SKM-1 treated with dmso at 0.1 percent for 144 hours (cell line): Measurements from ENCODE around the gene HPCAL1.
"Not testable (repeated sequence)": the region's sequence is repeated elsewhere in the genome, so short reads cannot be mapped to it uniquely, and the experiment has no call there.

Experiments
- DNase-seq: peaks from one replicate; lab custom pipeline; 2025; ENCODE audit not compliant: unreplicated experiment; lab: John Stamatoyannopoulos, UW

HPCAL1 gene

DNA sequence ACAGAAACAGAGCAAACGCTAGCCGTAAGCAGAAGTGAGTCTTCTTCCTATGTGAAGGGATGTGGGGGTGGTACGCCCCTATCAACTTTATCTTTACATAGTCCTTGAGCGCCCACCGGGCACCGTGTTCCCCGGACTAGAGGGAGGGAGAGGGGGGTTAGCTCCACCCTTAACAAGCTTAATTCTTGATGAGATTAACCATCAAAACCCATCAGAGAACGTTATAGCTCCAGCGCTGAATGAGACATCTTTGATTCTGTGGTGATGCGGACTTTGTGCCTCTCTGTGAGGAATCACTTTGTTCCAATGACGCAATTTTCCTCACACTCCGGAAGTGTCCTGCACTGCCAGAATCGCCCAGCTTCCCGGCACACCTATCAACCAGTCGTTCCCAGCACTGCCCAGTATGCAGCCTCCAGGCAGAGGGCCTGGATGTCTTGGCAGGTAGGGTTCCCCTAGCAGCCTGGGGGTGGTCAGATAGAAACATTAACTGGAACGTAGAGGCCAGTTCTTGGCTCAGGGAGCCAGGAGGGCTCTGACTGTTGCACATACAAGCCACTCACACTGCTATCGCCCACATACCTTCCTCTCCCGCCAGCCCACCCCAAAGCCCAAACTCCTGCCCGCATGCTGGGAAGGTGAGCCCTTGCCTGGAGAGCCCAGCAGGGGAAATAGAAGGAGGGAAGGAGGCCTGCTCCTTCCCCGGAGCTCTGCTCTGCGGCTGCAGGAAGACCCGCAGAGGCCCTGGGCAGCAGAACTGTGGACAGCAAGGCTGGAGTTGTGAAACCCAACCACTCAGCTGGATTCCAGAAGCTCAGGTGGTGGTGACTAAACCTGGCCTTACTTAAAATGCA, 147.4 kb downstream of the HPCAL1 start:
- no peak for DNase-seq

GRCh38 chr2:10451819-10452218, 149.1 kb downstream of the HPCAL1 start:
- no peak for DNase-seq

GRCh38 chr2:10452312-10452711, 149.6 kb downstream of the HPCAL1 start:
- no peak for DNase-seq

- DNase-seq: no peak
Observed at GRCh38 chr2:10452956-10453904, 150.5 kb downstream of the HPCAL1 start.

GRCh38 chr2:10453905-10454298, 151.2 kb downstream of the HPCAL1 start:
- DNase-seq: no peak

- DNase-seq: no peak
Observed at GRCh38 chr2:10454505-10454904, 151.8 kb downstream of the HPCAL1 start.

DNA sequence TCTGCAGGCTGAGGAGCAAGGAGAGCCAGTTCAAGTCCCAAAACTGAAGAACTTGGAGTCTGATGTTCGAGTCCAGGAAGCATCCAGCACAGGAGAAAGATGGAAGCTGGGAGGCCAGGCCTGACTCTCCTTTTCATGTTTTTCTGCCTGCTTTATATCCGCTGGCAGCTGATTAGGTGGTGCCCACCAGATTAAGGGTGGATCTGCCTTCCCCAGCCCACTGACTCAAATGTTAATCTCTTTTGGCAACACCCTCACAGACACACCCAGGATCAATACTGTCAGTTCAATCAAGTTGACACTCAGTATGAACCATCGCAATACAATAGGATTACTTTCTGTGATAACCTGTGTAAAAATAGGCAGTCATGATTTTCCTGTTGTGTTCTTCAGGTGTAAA, 154.5 kb downstream of the HPCAL1 start:
- DNase-seq: not testable (repeated sequence)

DNA sequence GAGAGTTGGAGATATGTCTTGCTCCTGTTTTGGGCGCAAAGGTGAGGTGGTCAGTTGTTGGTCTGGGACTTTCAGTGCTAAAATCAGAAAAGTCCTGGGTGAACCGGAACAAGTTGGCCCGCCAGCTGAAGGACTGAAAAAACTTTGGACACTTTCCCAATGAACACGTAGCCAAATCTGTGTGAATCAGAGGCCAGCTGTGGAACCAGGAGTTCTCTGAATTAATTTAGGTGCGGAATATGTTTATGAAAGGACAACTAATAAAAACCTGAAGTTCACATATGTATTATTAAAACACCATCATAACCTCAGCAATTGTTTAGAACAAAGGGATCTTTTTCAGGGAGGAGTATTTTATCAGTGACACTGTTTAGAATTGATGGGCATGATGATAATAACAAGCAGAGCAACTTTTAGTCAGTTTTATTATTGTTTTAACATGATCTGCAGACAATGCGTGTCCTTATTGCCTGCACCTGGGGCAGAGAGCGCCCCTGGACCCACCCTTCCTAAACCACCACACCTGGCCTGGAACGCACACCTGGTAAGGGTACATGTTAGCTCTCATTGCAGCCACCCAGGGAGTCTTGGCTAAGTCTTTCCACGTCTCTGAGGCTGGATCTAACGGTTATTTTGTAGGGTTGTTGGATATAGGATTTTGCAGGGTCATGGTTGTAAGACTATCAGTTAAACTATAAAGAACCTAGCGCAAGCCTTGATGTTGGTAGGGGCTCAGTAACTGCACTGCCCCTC, 155.3 kb downstream of the HPCAL1 start:
- DNase-seq: no peak

DNA sequence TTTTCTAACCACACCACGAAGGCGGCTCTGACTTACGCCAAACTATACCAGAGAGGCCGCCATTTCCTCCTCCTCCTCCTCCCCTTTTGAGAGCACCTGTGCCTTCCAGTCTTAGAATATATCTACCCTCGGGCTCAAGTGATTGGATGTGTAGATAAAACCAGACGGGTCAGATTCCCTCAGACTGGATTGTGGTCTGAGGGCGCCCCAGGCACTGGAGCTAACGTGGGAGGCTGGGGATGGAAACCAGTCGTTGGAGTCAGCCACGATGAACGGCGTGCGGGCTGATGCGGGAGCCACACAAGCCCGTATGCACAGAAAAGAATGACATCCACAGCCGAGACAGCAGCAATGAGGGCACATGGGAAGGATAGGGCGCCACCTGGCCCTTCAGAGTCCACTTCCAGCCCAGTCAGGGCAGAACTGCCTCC, 157.7 kb downstream of the HPCAL1 start:
- no peak for DNase-seq

GRCh38 chr2:10462178-10463083, 159.7 kb downstream of the HPCAL1 start:
- DNase-seq: no peak

DNA sequence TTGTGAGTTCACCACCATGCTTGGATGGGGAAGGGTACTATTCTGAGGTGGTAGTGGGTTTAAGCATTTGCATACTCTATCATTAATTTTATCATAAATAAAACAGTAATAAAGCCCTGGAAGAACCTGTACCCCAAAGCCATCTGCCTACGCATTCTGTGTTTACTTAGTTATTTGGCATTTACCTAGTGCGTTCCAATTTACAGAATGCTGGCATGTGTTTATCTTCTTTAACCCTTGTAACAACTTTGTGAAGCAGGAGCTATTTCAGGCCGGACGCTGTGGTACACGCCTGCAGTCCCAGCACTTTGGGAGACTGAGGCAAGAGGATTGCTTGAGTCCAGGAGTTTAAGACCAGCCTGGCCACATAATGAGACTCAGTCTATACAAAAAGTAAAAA, 163.2 kb downstream of the HPCAL1 start:
- no peak for DNase-seq

GRCh38 chr2:10466801-10467200, 164.1 kb downstream of the HPCAL1 start:
- DNase-seq: no peak

DNA sequence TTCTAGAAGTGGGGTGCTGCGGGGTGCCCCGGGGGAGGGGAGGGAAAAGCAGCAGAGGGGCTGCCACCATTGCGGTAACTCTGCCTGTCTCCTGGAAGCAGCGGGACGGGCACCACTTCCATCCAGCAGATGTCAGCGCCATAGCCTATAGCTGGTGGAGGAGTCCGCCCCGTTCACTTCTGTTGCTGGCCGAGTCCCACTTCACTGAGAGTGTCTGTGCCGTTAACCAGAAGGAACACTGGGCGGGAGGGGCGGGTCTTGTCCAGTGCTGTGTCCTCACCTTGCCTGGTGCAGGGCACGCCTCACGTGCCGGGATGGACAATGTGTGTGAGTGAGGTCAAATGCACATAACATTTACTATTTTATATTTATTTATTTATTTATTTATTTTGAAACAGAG, 164.7 kb downstream of the HPCAL1 start:
- DNase-seq: no peak

DNA sequence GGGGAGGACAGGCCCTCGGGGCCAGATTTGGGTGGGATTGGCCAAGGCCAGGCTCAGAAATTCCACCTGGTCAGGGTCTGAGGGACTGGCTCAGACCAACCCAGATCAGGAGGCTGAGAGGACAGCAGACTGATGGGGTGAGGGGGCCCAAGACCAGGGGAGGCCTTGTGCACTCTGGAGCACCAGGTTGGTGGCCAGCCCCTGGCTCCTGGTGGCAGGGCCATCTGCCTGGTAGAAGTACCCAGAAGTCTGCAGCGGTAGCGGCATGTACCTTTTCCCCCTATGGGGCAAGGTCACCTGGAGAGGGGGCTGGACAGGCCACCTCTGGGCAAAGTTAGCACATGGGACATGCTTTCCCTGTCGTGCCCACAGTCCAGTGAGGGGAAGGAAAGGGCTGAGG, 166.6 kb downstream of the HPCAL1 start:
- DNase-seq: no peak

- no peak for DNase-seq
Observed at GRCh38 chr2:10469955-10470608, 167.4 kb downstream of the HPCAL1 start.

DNA sequence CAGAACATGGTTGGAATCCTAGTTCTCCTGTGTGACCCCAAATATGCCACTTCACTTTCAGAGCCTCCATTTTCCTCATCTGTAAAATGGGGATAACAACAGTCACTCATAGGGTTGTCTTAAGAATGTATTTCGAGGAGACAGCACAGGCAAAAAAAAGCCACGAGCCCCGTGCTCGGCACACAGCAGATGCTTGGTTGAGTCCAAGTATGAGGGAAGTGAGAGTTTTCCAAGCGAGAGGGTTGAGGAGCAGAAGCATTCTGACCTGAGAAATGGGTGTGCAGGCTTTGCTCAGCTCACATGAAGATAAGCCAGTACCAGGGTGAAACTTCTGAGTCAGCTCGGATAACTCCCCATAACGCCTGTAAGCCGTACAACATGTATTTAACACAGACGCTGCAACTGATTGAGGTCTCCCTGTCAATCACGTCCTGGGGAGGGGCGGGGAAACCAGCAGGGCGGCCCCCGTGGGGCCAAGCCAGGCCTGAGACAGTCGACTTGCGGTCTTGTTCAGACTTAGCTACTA, 168.4 kb downstream of the HPCAL1 start:
- DNase-seq: no peak

- no peak for DNase-seq
Observed at GRCh38 chr2:10471955-10472354, 169.3 kb downstream of the HPCAL1 start.

DNA sequence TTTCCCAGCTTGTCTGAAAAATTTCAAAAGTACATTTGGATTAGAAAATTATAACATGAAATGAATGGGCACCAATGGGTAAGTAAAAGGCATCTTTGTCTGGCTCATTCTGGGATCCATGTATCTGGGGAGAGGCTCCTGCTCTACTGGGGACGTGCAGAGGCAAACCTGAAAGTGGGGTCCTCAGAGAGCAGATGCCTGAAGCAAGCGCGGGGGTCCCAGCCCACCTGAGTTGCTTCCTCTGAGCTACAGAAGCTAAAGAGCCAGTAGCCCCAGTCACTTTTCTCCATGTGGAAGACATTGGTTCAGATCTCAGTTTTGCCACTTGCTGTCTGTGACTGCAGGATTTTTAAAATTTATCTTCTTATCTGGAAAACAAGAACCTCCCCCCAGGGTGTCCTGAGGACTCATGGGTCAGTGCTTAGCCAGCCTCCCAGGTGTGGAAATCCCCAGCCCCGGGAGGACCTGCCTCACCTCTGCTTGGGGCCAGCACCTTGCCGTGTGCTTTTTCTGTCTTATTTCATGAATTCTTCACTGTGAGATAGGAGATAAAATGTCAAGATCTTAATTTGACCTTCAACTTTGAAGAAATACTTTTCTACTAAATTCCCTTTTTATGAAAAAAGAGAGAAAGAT, 170.5 kb downstream of the HPCAL1 start:
- DNase-seq: no peak

DNA sequence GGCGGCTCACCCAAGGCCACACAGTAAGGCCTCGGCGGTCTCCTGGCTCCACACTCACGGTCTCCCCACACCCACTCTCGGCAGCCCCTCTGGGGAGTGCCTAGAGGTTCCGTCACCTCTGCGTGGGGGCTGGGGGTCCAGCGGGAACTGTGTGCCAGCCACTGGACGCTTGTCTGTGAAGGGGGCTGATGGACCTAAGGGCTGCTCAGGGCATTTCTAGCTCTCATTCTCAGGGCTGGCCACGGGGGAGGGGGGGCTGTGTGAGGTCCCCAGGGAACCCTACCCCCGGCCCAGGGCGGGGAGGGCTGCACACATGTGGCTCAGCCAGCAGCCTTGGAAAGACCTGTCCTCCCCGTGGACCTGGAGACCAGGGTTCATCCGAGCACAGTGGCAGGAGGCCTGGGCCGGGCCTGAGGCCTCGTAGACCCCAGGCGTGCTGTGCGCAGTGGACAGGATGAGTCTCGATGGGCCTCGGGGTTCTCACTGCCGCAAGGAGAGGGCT, 172.6 kb downstream of the HPCAL1 start:
- no peak for DNase-seq
